Measurements from ENCODE around the gene STK24.
"Not testable (repeated sequence)": the region's sequence is repeated elsewhere in the genome, so short reads cannot be mapped to it uniquely, and the experiment has no call there.

Gene STK24

GRCh38 chr13:98576963-98577835, at the start of gene STK24:
Gene STK24 (minus strand): TSS chr13:98577107. CDS start chr13:98576786, 321 bp downstream.
- DNase-seq (ENCODE audit: low read depth in 2 of 3, low spot score in 2 of 3), result peak in 2 of 3 experiments; percentile 40 to 57

DNA sequence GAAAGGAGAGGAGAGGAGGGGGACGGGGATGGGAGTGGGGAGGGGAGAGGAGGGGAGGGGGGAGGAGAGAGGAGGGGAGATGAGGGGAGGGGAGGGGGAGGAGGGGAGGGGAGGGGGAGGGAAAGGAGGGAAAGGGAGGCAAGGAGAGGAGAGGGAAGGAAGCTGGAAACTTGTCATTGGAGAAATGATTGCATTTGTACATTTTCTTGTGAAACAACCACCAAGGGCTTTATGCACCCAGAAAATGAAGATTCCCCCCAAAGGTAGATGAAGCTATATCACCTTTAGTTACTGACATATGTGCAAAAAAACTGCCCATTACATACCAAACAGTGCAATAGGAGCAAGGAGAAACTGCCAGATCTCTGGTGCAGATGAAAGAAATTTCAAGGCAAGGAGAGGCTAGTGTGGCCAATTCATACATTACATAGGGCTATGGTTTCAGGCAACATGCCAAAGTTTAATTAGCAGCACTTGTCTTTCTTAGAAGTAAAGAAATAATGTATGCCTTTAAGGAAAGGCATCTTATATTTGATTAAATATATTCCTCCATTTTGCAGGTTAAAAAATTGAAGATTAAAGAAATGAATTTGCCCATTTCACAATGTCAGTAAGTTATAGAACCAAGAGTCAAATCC, 49.5 kb upstream of the STK24 start:
- DNase-seq (ENCODE audit: low read depth in 2 of 3, low spot score in 2 of 3), result no peak

DNA sequence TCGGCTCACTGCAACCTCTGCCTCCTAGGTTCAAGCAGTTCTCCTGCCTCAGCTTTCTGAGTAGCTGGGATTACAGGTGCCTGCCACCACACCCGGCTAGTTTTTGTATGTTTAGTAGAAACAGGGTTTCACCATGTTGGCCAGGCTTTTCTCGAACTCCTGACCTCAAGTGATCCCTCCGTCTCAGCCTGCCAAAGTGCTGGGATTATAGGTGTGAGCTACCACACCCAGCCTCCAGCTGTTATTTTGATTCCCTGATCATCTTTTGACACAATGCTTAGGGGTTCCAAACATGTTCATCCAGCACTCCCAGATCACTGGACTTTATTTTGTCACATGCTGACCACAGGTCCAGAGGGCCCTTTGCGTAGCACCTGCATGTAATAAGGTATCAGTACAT, 47.7 kb upstream of the STK24 start:
- DNase-seq (ENCODE audit: low read depth in 2 of 3, low spot score in 2 of 3), result not testable (repeated sequence)

DNA sequence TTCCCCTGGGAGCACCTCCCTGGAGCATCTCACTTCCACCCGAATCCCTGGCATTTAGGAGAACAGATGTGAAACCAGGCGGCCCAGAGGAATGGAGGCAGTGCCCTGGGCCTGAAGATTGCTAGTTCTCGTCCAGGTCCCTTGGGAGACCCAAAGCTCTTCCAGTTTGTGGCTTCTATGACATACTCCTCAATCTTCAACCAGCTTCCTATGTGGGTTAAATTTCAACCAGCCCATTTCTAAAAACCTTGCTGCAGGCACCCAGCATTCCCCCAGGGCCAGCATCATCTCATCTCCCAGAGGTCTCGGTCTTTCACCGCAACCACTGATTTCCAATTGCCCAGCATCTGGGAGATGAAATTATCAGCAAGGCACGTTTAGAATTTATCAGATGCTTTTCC, 46.0 kb upstream of the STK24 start:
- no peak for DNase-seq (ENCODE audit: low read depth in 2 of 3, low spot score in 2 of 3)

- no peak for DNase-seq (ENCODE audit: low read depth in 2 of 3, low spot score in 2 of 3)
These were observed 42.6 kb upstream of the STK24 start for GRCh38 chr13:98619556-98619955.

DNA sequence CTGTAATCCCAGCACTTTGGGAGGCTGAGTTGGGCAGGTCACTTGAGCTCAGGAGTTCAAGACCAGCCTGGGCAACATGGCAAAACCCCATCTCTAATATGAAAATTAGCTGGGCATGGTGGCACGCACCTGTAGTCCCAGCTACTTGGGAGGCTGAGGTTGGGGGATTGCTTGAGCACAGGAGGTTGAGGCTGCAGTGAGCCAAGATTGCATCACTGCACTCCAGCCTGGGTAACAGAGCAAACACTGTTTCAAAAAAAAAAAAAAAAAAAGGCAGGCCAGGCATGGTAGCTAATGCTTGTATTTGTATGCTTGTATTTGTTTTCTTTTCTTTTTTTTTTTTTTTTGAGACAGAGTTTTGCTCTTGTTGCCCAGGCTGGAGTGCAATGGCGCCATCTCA, 38.7 kb upstream of the STK24 start:
- DNase-seq (ENCODE audit: low read depth in 2 of 3, low spot score in 2 of 3), result not testable (repeated sequence)

GRCh38 chr13:98613591-98613990, 36.7 kb upstream of the STK24 start:
- no peak for DNase-seq (ENCODE audit: low read depth in 2 of 3, low spot score in 2 of 3)

DNA sequence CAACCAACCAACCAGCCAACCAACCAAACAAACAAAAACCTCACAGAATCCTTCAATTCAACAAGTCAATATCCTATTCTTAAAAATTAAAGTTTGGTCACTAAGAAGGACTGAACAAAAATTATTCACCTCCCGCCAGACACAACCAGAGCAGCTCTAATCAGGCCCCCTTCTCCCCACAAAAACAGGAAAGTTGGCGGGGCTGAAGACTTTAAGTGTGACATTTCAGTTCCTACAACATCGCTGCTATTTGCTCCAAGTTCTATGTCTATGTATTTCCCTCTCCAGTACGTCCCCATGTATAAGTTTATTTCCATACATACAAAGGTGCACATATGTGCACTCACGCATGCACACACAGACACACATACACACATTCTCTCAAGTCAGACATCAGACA, 32.8 kb upstream of the STK24 start:
- DNase-seq (ENCODE audit: low read depth in 2 of 3, low spot score in 2 of 3), result no peak

DNA sequence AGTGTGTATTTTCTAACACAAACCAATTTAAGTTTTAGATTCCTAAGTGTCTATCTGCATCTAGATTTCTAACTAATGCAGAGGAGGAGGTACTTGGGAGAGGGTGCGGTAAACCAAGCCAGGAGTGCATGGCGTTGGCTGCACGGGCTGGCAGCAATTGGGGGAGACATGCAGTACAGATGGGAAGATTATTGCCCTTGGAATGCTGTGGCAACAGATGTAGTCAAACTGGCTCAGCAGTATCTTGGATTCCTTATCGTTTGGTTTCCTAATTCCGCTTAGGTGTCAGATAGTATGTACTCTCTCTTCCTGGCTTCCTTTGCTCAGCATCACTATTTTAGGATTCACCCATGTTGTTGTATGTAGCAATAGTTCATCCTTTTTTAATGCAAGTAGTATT, 29.4 kb upstream of the STK24 start:
- DNase-seq (ENCODE audit: low read depth in 2 of 3, low spot score in 2 of 3), result no peak

- no peak for DNase-seq (ENCODE audit: low read depth in 2 of 3, low spot score in 2 of 3)
These were observed 22.8 kb upstream of the STK24 start for GRCh38 chr13:98599502-98600328.

- DNase-seq (ENCODE audit: low read depth in 2 of 3, low spot score in 2 of 3), result no peak
These were observed 21.1 kb upstream of the STK24 start for GRCh38 chr13:98598043-98598442.

DNA sequence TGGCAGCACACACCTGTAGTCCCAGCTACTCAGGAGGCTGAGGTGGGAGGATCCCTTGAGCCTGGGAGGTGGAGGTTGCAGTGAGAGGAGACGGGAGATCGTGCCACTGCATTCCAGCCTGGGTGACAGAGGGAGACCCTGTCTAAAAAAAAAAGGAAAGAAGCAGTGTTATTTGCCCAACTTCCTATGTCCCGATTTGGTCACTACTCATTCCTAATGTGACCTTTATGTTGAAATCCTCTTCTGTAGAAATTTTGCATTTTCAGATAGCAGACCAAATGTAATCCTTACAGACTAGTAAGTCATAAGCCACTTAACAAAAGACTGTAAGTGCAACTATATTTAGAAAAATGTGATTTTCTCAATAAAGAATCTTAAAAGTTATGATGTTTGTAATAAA, 18.2 kb upstream of the STK24 start:
- no peak for DNase-seq (ENCODE audit: low read depth in 2 of 3, low spot score in 2 of 3)

- no peak for DNase-seq (ENCODE audit: low read depth in 2 of 3, low spot score in 2 of 3)
These were observed 15.4 kb upstream of the STK24 start for GRCh38 chr13:98592362-98592732.

DNA sequence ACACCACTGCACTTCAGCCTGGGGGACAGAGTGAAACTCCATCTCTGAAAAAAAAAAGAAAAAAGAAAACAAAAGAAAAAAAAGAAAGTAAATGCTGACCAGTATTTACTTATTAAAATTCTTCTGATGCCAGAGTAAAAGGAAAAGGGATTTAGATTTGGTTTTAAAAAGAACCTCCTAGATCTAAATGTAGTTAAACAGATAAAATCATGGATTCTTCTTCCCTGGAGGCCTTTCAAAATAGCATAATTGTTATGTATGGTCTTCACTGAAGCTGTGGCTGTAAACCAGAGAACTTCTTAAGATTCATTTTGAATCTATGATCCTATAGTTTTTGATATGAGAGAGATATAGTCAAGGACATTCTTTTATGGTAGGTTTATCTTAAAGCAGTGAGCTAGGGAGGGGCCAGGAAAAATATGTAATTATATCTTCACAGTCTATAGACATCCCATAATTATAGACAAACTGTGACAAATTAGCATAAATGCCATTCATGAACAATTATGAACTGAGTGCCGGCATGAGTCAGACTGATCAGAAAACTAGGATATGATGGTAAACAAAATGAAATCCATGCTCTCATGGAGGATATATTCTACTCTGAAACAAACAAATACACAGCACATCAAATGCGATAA, 14.9 kb upstream of the STK24 start:
- no peak for DNase-seq (ENCODE audit: low read depth in 2 of 3, low spot score in 2 of 3)

DNA sequence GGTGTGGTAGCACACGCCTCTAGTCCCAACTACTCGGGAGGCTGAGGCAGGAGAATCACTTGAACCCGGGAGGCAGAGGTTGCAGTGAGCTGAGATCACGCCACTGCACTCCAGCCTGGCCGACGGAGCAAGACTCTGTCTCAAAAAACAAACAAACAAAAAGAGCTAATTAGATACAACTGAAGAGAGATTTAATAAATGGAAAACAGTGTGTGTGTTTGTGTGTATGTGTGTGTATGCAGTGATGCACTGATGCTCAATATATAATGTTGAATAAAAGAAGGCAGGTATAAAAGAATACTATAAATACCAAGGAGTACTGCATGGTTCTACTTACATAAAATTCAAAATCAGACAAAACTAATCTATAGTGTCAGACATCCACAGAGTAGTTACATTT, 13.6 kb upstream of the STK24 start:
- not testable (repeated sequence) for DNase-seq (ENCODE audit: low read depth in 2 of 3, low spot score in 2 of 3)

DNA sequence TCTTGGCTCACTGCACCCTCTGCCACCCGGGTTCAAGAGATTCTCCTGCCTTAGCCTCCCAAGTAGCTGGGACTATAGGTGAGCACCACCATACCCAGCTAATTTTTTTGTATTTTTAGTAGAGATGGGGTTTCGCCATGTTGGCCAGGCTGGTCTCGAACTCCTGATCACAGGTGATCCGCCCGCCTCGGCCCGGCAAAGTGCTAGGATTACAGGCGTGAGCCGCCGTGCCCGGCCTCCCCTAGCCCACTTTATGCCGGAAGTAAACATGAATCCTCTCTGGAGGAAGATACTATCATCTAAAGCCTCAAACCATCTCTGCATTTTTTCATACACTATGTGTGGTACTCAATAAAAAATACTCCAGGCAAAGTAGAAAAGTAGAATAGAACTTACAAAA, 12.6 kb upstream of the STK24 start:
- DNase-seq (ENCODE audit: low read depth in 2 of 3, low spot score in 2 of 3), result not testable (repeated sequence)

- DNase-seq (ENCODE audit: low read depth in 2 of 3, low spot score in 2 of 3), result no peak
These were observed 9.8 kb upstream of the STK24 start for GRCh38 chr13:98586400-98587345.

GRCh38 chr13:98585946-98586345, 9.0 kb upstream of the STK24 start:
- no peak for DNase-seq (ENCODE audit: low read depth in 2 of 3, low spot score in 2 of 3)

GRCh38 chr13:98585398-98585754, 8.5 kb upstream of the STK24 start:
- no peak for DNase-seq (ENCODE audit: low read depth in 2 of 3, low spot score in 2 of 3)

- DNase-seq (ENCODE audit: low read depth in 2 of 3, low spot score in 2 of 3), result no peak
These were observed 7.9 kb upstream of the STK24 start for GRCh38 chr13:98584668-98585397.

Measured in activated CD8-positive, alpha-beta memory T cell treated with anti-CD3 and anti-CD28 coated beads for 48 hours (primary cell).